HepG2 (cell line): ENCODE data around the gene SUMO1. TPM values are rescaled to one million over a fixed set of nuclear protein-coding genes. Genes with fewer than 3 reads are reported as not detected.

Experiments
- AGO1 ChIP-seq: fragments of 200-400 bp; formaldehyde crosslinking; IDR thresholded peaks from 2 replicates; pipeline ENCODE4 v1.6.1; 2017; ENCODE audit warnings: mild to moderate bottlenecking, low read depth, low read length, moderate library complexity; ENCODE audit not compliant: poor library complexity, severe bottlenecking
- AHR ChIP-seq: IDR thresholded peaks from 2 replicates; pipeline ENCODE4 v1.6.1; 2018; ENCODE audit warnings: missing genetic modification reagents, missing compliant biosample characterization
- ATF1 ChIP-seq: IDR thresholded peaks from 2 replicates; pipeline ENCODE4 v1.6.1; 2016; ENCODE audit warnings: mild to moderate bottlenecking, control low read depth
- BORCS8-MEF2B ChIP-seq: sonication (generic); formaldehyde crosslinking; IDR thresholded peaks from 2 replicates; pipeline ENCODE4 v1.8.0; 2022; ENCODE audit warnings: mild to moderate bottlenecking, missing genetic modification reagents
- CBX2 ChIP-seq, 2 experiments: fragments of 200-600 bp in 1 of 2; sonication (generic); formaldehyde crosslinking in 1 of 2; IDR thresholded peaks; 2 replicates each; pipeline versions ENCODE4 v1.7.0 to v1.8.1; 2018 to 2022; ENCODE audit warnings: low read depth in 2 of 2, low read length in 1 of 2, mild to moderate bottlenecking in 1 of 2, missing genetic modification reagents in 1 of 2
- CREBL2 ChIP-seq: sonication (generic); formaldehyde crosslinking; IDR thresholded peaks from 2 replicates; pipeline ENCODE4 v1.8.1; 2023; ENCODE audit warnings: missing genetic modification reagents, mild to moderate bottlenecking, borderline replicate concordance
- CSRNP1 ChIP-seq: sonication (generic); formaldehyde crosslinking; IDR thresholded peaks from 2 replicates; pipeline ENCODE4 v1.8.1; 2023; ENCODE audit warnings: mild to moderate bottlenecking, missing genetic modification reagents
- E2F1 ChIP-seq: sonication (generic); formaldehyde crosslinking; IDR thresholded peaks from 2 replicates; pipeline ENCODE4 v1.5.0; 2020; ENCODE audit warnings: missing genetic modification reagents
- EP300 ChIP-seq, 3 experiments: sonication (generic) in 1 of 3; formaldehyde crosslinking in 1 of 3; IDR thresholded peaks; 2 replicates each; pipeline versions ENCODE4 v1.5.1 to v1.6.1; 2011 to 2020; ENCODE audit warnings: low read depth in 2 of 3, low read length in 2 of 3, borderline replicate concordance in 1 of 3, improper control_type of control experiment in 1 of 3, mild to moderate bottlenecking in 1 of 3, missing genetic modification reagents in 1 of 3, moderate library complexity in 1 of 3
- GABPA ChIP-seq, 2 experiments: IDR thresholded peaks; 2 replicates each; pipeline ENCODE4 v1.6.1; 2011 to 2016; ENCODE audit warnings: low read depth in 2 of 2, low read length in 1 of 2, missing biosample characterization in 1 of 2, missing genetic modification characterization in 1 of 2
- JUN ChIP-seq: sonication (generic); formaldehyde crosslinking; IDR thresholded peaks from 2 replicates; pipeline ENCODE4 v1.4.0; 2020; ENCODE audit warnings: mild to moderate bottlenecking, missing genetic modification reagents
- JUND ChIP-seq: sonication (generic); formaldehyde crosslinking; IDR thresholded peaks from 2 replicates; pipeline ENCODE4 v1.8.0; 2022; ENCODE audit warnings: mild to moderate bottlenecking, missing genetic modification reagents
- NFE2L1 ChIP-seq: sonication (generic); formaldehyde crosslinking; IDR thresholded peaks from 2 replicates; pipeline ENCODE4 v1.4.0; 2020; ENCODE audit warnings: missing genetic modification reagents, mild to moderate bottlenecking, borderline replicate concordance
- PRPF4 ChIP-seq: fragments of 200-400 bp; formaldehyde crosslinking; IDR thresholded peaks from 2 replicates; pipeline ENCODE4 v1.6.1; 2016; ENCODE audit warnings: low read length, low read depth; ENCODE audit not compliant: poor library complexity, severe bottlenecking
- RXRB ChIP-seq: IDR thresholded peaks from 2 replicates; pipeline ENCODE4 v1.6.1; 2016; ENCODE audit warnings: borderline replicate concordance, missing genetic modification reagents, missing compliant biosample characterization
- ZFP90 ChIP-seq: sonication (generic); formaldehyde crosslinking; IDR thresholded peaks from 2 replicates; pipeline ENCODE4 v1.8.0; 2022; ENCODE audit warnings: missing genetic modification reagents, mild to moderate bottlenecking, inconsistent platforms, borderline replicate concordance
- ZNF143 ChIP-seq: sonication (generic); formaldehyde crosslinking; IDR thresholded peaks from 2 replicates; pipeline ENCODE4 v1.4.0; 2020; ENCODE audit warnings: missing genetic modification reagents
- ZNF335 ChIP-seq: sonication (generic); formaldehyde crosslinking; IDR thresholded peaks from 2 replicates; pipeline ENCODE4 v1.4.0; 2020; ENCODE audit warnings: missing genetic modification reagents
- ZNF432 ChIP-seq: sonication (generic); formaldehyde crosslinking; IDR thresholded peaks from 2 replicates; pipeline ENCODE4 v1.5.0; 2020; ENCODE audit warnings: missing genetic modification reagents, mild to moderate bottlenecking, borderline replicate concordance
- ZNF747 ChIP-seq: sonication (generic); formaldehyde crosslinking; IDR thresholded peaks from 2 replicates; pipeline ENCODE4 v1.8.1; 2023; ENCODE audit warnings: missing genetic modification reagents, mild to moderate bottlenecking, borderline replicate concordance
- ZNF768 ChIP-seq: sonication (generic); formaldehyde crosslinking; IDR thresholded peaks from 2 replicates; pipeline ENCODE4 v1.4.0; 2020; ENCODE audit warnings: missing genetic modification reagents
- ZNF788 ChIP-seq: sonication (generic); formaldehyde crosslinking; IDR thresholded peaks from 2 replicates; pipeline ENCODE4 v1.5.0; 2020; ENCODE audit warnings: mild to moderate bottlenecking, missing genetic modification reagents, borderline replicate concordance
- ZNF792 ChIP-seq: IDR thresholded peaks from 2 replicates; pipeline ENCODE4 v1.6.1; 2016
- polyA plus RNA-seq, 8 experiments: library from polyadenylated mRNA; depleted of rRNA in 3 of 8; stranded (reverse) in 7 of 8; unstranded in 1 of 8; fragments of >200 nt; fragmentation: Illumina TruSeq in 4 of 8; extraction: Trizol in 4 of 8; gene quantifications; 2 replicates each; pipeline versions ENCODE4 v1.2.1 to v1.2.3, GENCODE V29; 2011 to 2016; ENCODE audit warnings: low read depth in 4 of 8, missing spikeins in 1 of 8, mixed read lengths in 1 of 8; ENCODE audit not compliant: insufficient read depth in 1 of 8
- total RNA-seq, 5 experiments: library from RNA; depleted of rRNA; stranded (reverse); fragments of >200 nt; fragmentation: Illumina TruSeq; extraction: Trizol; gene quantifications; 2 replicates each; pipeline ENCODE4 v1.2.3, GENCODE V29; 2016; ENCODE audit warnings: low read depth in 1 of 5
- TF ChIP-seq, protein P1 (sequence below): sonication (generic); formaldehyde crosslinking; IDR thresholded peaks from 2 replicates; pipeline ENCODE4 v1.4.0; 2020; ENCODE audit warnings: missing genetic modification reagents

SUMO1 gene
- total and polyA plus RNA-seq, 2 of the 13 experiments (the other 11 are each of a cell fraction or from before 2014, with no cell fraction given), result 101 to 173 TPM

- TF ChIP-seq JUND (CRISPR knock-in tag), result no peak
- TF ChIP-seq, protein P1, sequence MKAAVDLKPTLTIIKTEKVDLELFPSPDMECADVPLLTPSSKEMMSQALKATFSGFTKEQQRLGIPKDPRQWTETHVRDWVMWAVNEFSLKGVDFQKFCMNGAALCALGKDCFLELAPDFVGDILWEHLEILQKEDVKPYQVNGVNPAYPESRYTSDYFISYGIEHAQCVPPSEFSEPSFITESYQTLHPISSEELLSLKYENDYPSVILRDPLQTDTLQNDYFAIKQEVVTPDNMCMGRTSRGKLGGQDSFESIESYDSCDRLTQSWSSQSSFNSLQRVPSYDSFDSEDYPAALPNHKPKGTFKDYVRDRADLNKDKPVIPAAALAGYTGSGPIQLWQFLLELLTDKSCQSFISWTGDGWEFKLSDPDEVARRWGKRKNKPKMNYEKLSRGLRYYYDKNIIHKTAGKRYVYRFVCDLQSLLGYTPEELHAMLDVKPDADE, result no peak; the same call in 1 of the 2 replicates
- TF ChIP-seq ZFP90 (CRISPR knock-in tag), result peak; percentile 93; the same call in 1 of the 2 replicates
- TF ChIP-seq AHR (CRISPR knock-in tag), result peak; percentile 90; the same call in 1 of the 2 replicates
- 0 out of 2 replicates have a peak, but pooled peaks have one; percentile 37 for TF ChIP-seq ZNF788 (CRISPR knock-in tag)
- peak; percentile 99 for TF ChIP-seq E2F1 (CRISPR knock-in tag)
- TF ChIP-seq NFE2L1 (CRISPR knock-in tag), result no peak; the same call in 1 of the 2 replicates
- TF ChIP-seq CBX2 (IDR thresholded peaks at IDR 0.05; ENCODE audit: low read depth, low read length), result no peak
- TF ChIP-seq CBX2 (CRISPR knock-in tag; IDR thresholded peaks at IDR 0.05; ENCODE audit: low read depth), result no peak
- no peak for TF ChIP-seq AGO1
- no peak for TF ChIP-seq ZNF432 (CRISPR knock-in tag)
- peak; percentile 64 for TF ChIP-seq JUN (CRISPR knock-in tag)
- peak; percentile 83 for TF ChIP-seq GABPA (IDR thresholded peaks at IDR 0.05; ENCODE audit: low read depth, low read length)
- TF ChIP-seq GABPA (CRISPR knock-in tag; IDR thresholded peaks at IDR 0.05; ENCODE audit: low read depth), result peak; percentile 96
- TF ChIP-seq RXRB, result peak; percentile 73
- peak; percentile 97 for TF ChIP-seq ATF1 (CRISPR knock-in tag)
- TF ChIP-seq ZNF335 (CRISPR knock-in tag), result peak; percentile 63; the same call in 1 of the 2 replicates
- peak; percentile 90 for TF ChIP-seq BORCS8-MEF2B (CRISPR knock-in tag)
- no peak; the same call in 1 of the 2 replicates for TF ChIP-seq ZNF747 (CRISPR knock-in tag)
- TF ChIP-seq ZNF143 (CRISPR knock-in tag), result peak; percentile 96
- TF ChIP-seq CSRNP1 (CRISPR knock-in tag), result peak; percentile 85
- peak; percentile 62 for TF ChIP-seq ZNF792 (CRISPR knock-in tag)
- peak; percentile 72; the same call in 1 of the 2 replicates for TF ChIP-seq ZNF768 (CRISPR knock-in tag)
- TF ChIP-seq CREBL2, result peak; percentile 84; the same call in 1 of the 2 replicates
- TF ChIP-seq EP300 (IDR thresholded peaks at IDR 0.05; ENCODE audit: low read depth in 2 of 2, low read length in 2 of 2), result peak; percentile 42 to 51; a peak in 3 of 4 replicates
- TF ChIP-seq EP300 (CRISPR knock-in tag; IDR thresholded peaks at IDR 0.05; ENCODE audit: borderline replicate concordance), result peak; percentile 55; the same call in 1 of the 2 replicates
- no peak for TF ChIP-seq PRPF4
These were observed 27.3 kb upstream of the SUMO1 start, which contains the start of gene NOP58 (continued) for GRCh38 chr2:202265467-202266277.
